ENCODE data around the gene INTS1. TPM values are rescaled to one million over a fixed set of nuclear protein-coding genes. Genes with fewer than 3 reads are reported as not detected.

INTS1 gene
- total and polyA plus RNA-seq, 2 of the 4 experiments (the other 2 are of a cell fraction), result 9.3 to 40.1 TPM

- no peak overlapping the region for H2AFZ ChIP-seq (replicated peaks; ENCODE audit: low read length, poor library complexity)
- H3K9me1 ChIP-seq (ENCODE audit: insufficient read depth, low read length), result no peaks in the 10 kb centered on the region
- no peak overlapping the region for H3K9ac ChIP-seq (ENCODE audit: low read depth, low read length)
- intact Hi-C loops (cut with micrococcal nuclease) (no loop called here), dilution Hi-C loops (cut with HindIII; ENCODE audit: low sequenced_read_pairs, unreplicated experiment) (no loop called here), in situ Hi-C loops (cut with MboI; ENCODE audit: low sequenced_read_pairs) (no loop called here)
- no peak overlapping the region for H2AK5ac ChIP-seq (ENCODE audit: low read depth, low read length)
- H3K27ac ChIP-seq (ENCODE audit: insufficient read depth, low read length), result no peak overlapping the region
- H2BK5ac ChIP-seq (ENCODE audit: low read depth, low read length, poor library complexity, severe bottlenecking), result no peak overlapping the region
- peaks cover 0 to 11% of the 10 kb centered on the region in 2 experiments; a peak in 1 of 4 replicates for H3K79me1 ChIP-seq (ENCODE audit: low read depth in 1 of 2, low read length in 2 of 2)
- H2BK120ac ChIP-seq (ENCODE audit: low read depth, low read length), result no peak overlapping the region
- DNase-seq, result no peak
- H3K27me3 ChIP-seq (ENCODE audit: control insufficient read depth, insufficient read depth, low read length), result no peaks in the 10 kb centered on the region
- H3K14ac ChIP-seq (replicated peaks; ENCODE audit: low read depth, low read length), result no peak overlapping the region
- H3K4me1 ChIP-seq (ENCODE audit: control insufficient read depth, insufficient read depth, low read length), result no peaks in the 10 kb centered on the region
- H3K4me2 ChIP-seq (ENCODE audit: low read depth, low read length), result no peak overlapping the region
- no peak overlapping the region for H4K91ac ChIP-seq (ENCODE audit: insufficient read depth, low read depth, low read length)
- H3K36me3 ChIP-seq (ENCODE audit: control insufficient read depth, insufficient read depth, low read length), result peaks cover 66% of the 10 kb centered on the region
- no peak overlapping the region for H4K5ac ChIP-seq (ENCODE audit: low read depth, low read length)
- H4K20me1 ChIP-seq (ENCODE audit: insufficient read depth, low read length), result 0 out of 2 replicates have a peak, but pooled peaks cover 4% of the 10 kb centered on the region
- 93% methylated on average over 19 of the region's 26 CpGs; no CpG with 5 or more reads in 1 of the 2 experiments for WGBS, 2 experiments (ENCODE audit: extremely low coverage in 2 of 2, insufficient read length in 1 of 2)
- no peak overlapping the region for H3K23ac ChIP-seq (ENCODE audit: low read depth, low read length)
- TF ChIP-seq MAFK (IDR thresholded peaks at IDR 0.05; ENCODE audit: low read depth, low read length), result no peak
- no peak for TF ChIP-seq NFE2L2 (IDR thresholded peaks at IDR 0.05; ENCODE audit: low read depth, low read length)
- TF ChIP-seq, protein P1, sequence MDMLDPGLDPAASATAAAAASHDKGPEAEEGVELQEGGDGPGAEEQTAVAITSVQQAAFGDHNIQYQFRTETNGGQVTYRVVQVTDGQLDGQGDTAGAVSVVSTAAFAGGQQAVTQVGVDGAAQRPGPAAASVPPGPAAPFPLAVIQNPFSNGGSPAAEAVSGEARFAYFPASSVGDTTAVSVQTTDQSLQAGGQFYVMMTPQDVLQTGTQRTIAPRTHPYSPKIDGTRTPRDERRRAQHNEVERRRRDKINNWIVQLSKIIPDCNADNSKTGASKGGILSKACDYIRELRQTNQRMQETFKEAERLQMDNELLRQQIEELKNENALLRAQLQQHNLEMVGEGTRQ (IDR thresholded peaks at IDR 0.05; ENCODE audit: low read depth, low read length), result no peak
- no peak for TF ChIP-seq RFX5 (IDR thresholded peaks at IDR 0.05; ENCODE audit: low read depth, low read length)
- no peak for TF ChIP-seq FOS (IDR thresholded peaks at IDR 0.05; ENCODE audit: low read depth, low read length)
- no peak for TF ChIP-seq RCOR1 (IDR thresholded peaks at IDR 0.05; ENCODE audit: insufficient replicate concordance, low read length)
- no peak for TF ChIP-seq BHLHE40 (IDR thresholded peaks at IDR 0.05; ENCODE audit: low read depth, low read length)
- H3K4me3 ChIP-seq (ENCODE audit: insufficient read depth, low read depth, low read length), result no peak overlapping the region
- H3K4ac ChIP-seq (ENCODE audit: low read depth, low read length), result no peak overlapping the region
- H2AK9ac ChIP-seq (replicated peaks; ENCODE audit: low read depth, low read length, poor library complexity), result no peak overlapping the region
- H2BK15ac ChIP-seq (ENCODE audit: low read depth, low read length), result no peak overlapping the region
- H3K18ac ChIP-seq (ENCODE audit: low read depth, low read length), result no peak overlapping the region
- CTCF ChIA-PET, result no interaction called here
- no peak overlapping the region for H2BK20ac ChIP-seq (ENCODE audit: low read depth, low read length)
- no TSS peak for BruUV-seq (replicated peaks)
- H3K9me3 ChIP-seq (ENCODE audit: control insufficient read depth, insufficient read depth, low read length), result no peaks in the 10 kb centered on the region
- POLR2A ChIA-PET (ENCODE audit: unreplicated experiment), result no interaction called here
- H3K56ac ChIP-seq (ENCODE audit: extremely low read depth, insufficient read depth, low read length), result no peak overlapping the region
- no peak overlapping the region for H4K8ac ChIP-seq (ENCODE audit: low read depth in 2 of 2, low read length in 2 of 2)
- ATAC-seq (ENCODE audit: low read depth), result no peak
These were observed 10.6 kb downstream of the INTS1 start for GRCh38 chr7:1493571-1493970.

All from IMR-90 (cell line).